DMS153 (cell line): Measurements from ENCODE around the gene CLIC3.
A peak's percentile ranks its signal among the peaks of the same experiment; 100 is the strongest.

ENCODE experiments used
- DNase-seq: peaks from one replicate; lab custom pipeline; 2025; lab: John Stamatoyannopoulos, UW

Gene CLIC3

GRCh38 chr9:136951541-136952320 lies 44.6 kb downstream of the CLIC3 start, which contains the start of gene LCN12:
Gene LCN12, plus strand, starts transcription at chr9:136952273. Its CDS starts 55 bp downstream, at chr9:136952328.
- DNase-seq = no peak

- DNase-seq = no peak
Measured at GRCh38 chr9:136950656-136951276, 45.6 kb downstream of the CLIC3 start.

- peak; percentile 94 for DNase-seq
Measured at GRCh38 chr9:136949817-136950655, 46.3 kb downstream of the CLIC3 start.

- DNase-seq = no peak
Measured at GRCh38 chr9:136949239-136949816, 47.0 kb downstream of the CLIC3 start.

- DNase-seq = no peak
Measured at GRCh38 chr9:136947955-136948510, 48.3 kb downstream of the CLIC3 start.

GRCh38 chr9:136947028-136947891 lies 49.1 kb downstream of the CLIC3 start:
- no peak for DNase-seq

- no peak for DNase-seq
Measured at GRCh38 chr9:136946228-136947027, 49.9 kb downstream of the CLIC3 start.

- no peak for DNase-seq
Measured at GRCh38 chr9:136945333-136946227, 50.8 kb downstream of the CLIC3 start.
